CD4-positive, alpha-beta T cell (primary cell): ENCODE results near the gene EDEM2. TPM values are rescaled to one million over a fixed set of nuclear protein-coding genes. Genes with fewer than 3 reads are reported as not detected.
"Not testable (repeated sequence)": the region's sequence is repeated elsewhere in the genome, so short reads cannot be mapped to it uniquely, and the experiment has no call there.

Experiments used
- ATAC-seq: fragments of 200-7000 bp; cut with Tn5 transposase; one replicate; pipeline ENCODE4 v1.10.0; 2022; ENCODE audit warnings: mild to moderate bottlenecking; ENCODE audit not compliant: poor library complexity
- CTCF ChIA-PET: fragments of 350-600 bp; sonication (Branson Sonifier 250); formaldehyde crosslinking; loops from one replicate; lab custom pipeline; 2021; ENCODE audit warnings: antibody characterized with exemption, inconsistent platforms; lab: Charles Lee
- POLR2A ChIA-PET: fragments of 350-600 bp; sonication (Branson Sonifier 250); formaldehyde crosslinking; loops from one replicate; lab custom pipeline; 2021; ENCODE audit warnings: antibody characterized with exemption, inconsistent platforms; lab: Charles Lee
- DNase-seq, 14 experiments: peaks; one replicate each; pipeline ENCODE4 v3.0.0-alpha.2; 2013 to 2020; ENCODE audit warnings: mixed read lengths in 2 of 14
- H3K27ac ChIP-seq, 2 donors: one replicate each; pipeline versions ENCODE4 v1.5.1 to v1.7.0; 2013; ENCODE audit warnings: low read length in 2 of 2, low read depth in 1 of 2, mild to moderate bottlenecking in 1 of 2
- H3K27me3 ChIP-seq, 2 experiments: 1 replicate in 1 of 2; 2 replicates in 1 of 2; pipeline versions ENCODE4 v1.6.1 to v1.7.0; 2013; ENCODE audit warnings: low read length in 2 of 2, control low read depth in 1 of 2, mild to moderate bottlenecking in 1 of 2, moderate library complexity in 1 of 2; ENCODE audit not compliant: insufficient read depth in 2 of 2, control insufficient read depth in 1 of 2
- H3K36me3 ChIP-seq: one replicate; pipeline ENCODE4 v1.6.1; 2013; ENCODE audit warnings: low read length, control low read depth; ENCODE audit not compliant: insufficient read depth
- H3K4me1 ChIP-seq: one replicate; pipeline ENCODE4 v1.6.1; 2013; ENCODE audit warnings: low read length, control low read depth; ENCODE audit not compliant: insufficient read depth
- H3K4me3 ChIP-seq: one replicate; pipeline ENCODE4 v1.5.1; 2013; ENCODE audit warnings: mild to moderate bottlenecking, low read length, moderate library complexity
- H3K9me3 ChIP-seq, 2 experiments: 1 replicate in 1 of 2; 2 replicates in 1 of 2; pipeline versions ENCODE4 v1.6.1 to v1.7.0; 2013; ENCODE audit warnings: low read length in 2 of 2, mild to moderate bottlenecking in 2 of 2, control low read depth in 1 of 2, moderate library complexity in 1 of 2; ENCODE audit not compliant: control insufficient read depth in 1 of 2, insufficient read depth in 1 of 2
- H3K27ac Mint-ChIP-seq: one replicate; pipeline ENCODE4 v1.8.0; 2020; ENCODE audit warnings: mixed read lengths
- H3K27me3 Mint-ChIP-seq: one replicate; pipeline ENCODE4 v1.8.0; 2021; ENCODE audit warnings: mixed read lengths
- H3K36me3 Mint-ChIP-seq: one replicate; pipeline ENCODE4 v1.8.0; 2021; ENCODE audit warnings: low read depth, mixed read lengths
- H3K4me1 Mint-ChIP-seq: one replicate; pipeline ENCODE4 v1.8.0; 2021; ENCODE audit warnings: low read depth, mixed read lengths
- H3K4me3 Mint-ChIP-seq: one replicate; pipeline ENCODE4 v1.8.0; 2020; ENCODE audit warnings: mild to moderate bottlenecking, mixed read lengths
- H3K9me3 Mint-ChIP-seq: one replicate; pipeline ENCODE4 v1.8.0; 2020; ENCODE audit warnings: mixed read lengths
- CTCF ChIP-seq: fragments of 200-600 bp; IDR thresholded peaks from one replicate; pipeline ENCODE4 v1.8.0; 2022; ENCODE audit warnings: antibody characterized with exemption, mild to moderate bottlenecking
- intact Hi-C, 2 experiments: fragments of 100-400 bp; cut with DNase I in 1 of 2; cut with micrococcal nuclease in 1 of 2; formaldehyde crosslinking; loops; one replicate each; pipeline versions ENCODE4 v1.15.1 to v1.9.0; 2023 to 2025; cut with DNase I, micrococcal nuclease
- total RNA-seq, 174 experiments: library from RNA in 2 of 174; stranded (reverse) in 2 of 174; gene quantifications; one replicate each; pipeline ENCODE4 v1.2.3 and lab custom pipeline; 2021 to 2026

EDEM2 gene
- total RNA-seq, 2 experiments from 2014 or later = 12.2 to 12.6 TPM

DNA sequence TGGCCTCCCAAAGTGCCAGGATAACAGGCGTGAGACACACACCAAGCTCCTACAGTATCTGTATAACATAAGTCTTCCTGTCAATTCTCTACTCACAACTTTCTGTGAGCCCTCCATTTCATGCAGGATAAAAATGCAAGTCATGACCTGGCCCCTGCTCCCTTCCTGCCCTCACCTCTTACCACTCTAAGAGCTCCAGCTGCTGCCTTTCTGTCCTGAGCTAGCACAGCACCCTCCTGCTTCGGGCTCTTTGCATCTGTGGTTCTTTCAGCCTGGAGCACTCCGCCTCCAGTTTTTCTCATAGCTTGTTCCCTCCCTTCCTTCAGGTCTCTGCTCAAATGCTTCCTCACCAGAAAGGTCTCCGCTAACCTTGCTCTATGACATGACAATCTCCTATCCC lies 30.9 kb downstream of the EDEM2 start:
- H3K36me3 ChIP-seq = peaks cover 58% of the 10 kb centered on the region
- POLR2A ChIA-PET = interaction anchor here (0.6 to 1.9 kb wide), 2 partner anchors 20 to 541 kb away, joined by 3 to 5 read pairs; no protein-coding TSS in a partner anchor
- TF ChIP-seq CTCF = no peak

GRCh38 chr20:35115606-35116005 lies 31.5 kb downstream of the EDEM2 start:
- no peak overlapping the region for H3K27ac Mint-ChIP-seq
- CTCF ChIA-PET = interaction anchor here (0.6 to 1.0 kb wide), 3 partner anchors 30 to 938 kb away, joined by 3 to 4 read pairs (median 3); no protein-coding TSS in a partner anchor

More for the DNA sequence above, 30.9 kb downstream of the EDEM2 start:
- no peaks in the 10 kb centered on the region for H3K4me1 ChIP-seq
- H3K9me3 ChIP-seq = no peaks in the 10 kb centered on the region
- Mint-ChIP-seq H3K9me3 (no peaks in the 10 kb centered on the region), H3K27ac (no peak overlapping the region), H3K4me3 (no peak overlapping the region), H3K36me3 (peaks cover 87% of the 10 kb centered on the region), H3K4me1 (no peaks in the 10 kb centered on the region), H3K27me3 (no peaks in the 10 kb centered on the region)
- H3K4me3 ChIP-seq = no peak overlapping the region
- CTCF ChIA-PET = interaction anchor here (1.0 kb wide), 1 partner anchor 29 kb away, joined by 3 read pairs; no protein-coding TSS in a partner anchor
- intact Hi-C loops = no loop called here
- H3K27ac ChIP-seq = peak overlapping the region in 1 of 2 donors; percentile 13
- DNase-seq (no peak), ATAC-seq (no peak)
- no peaks in the 10 kb centered on the region for H3K27me3 ChIP-seq

GRCh38 chr20:35112276-35112675 lies 34.9 kb downstream of the EDEM2 start:
- ATAC-seq, H3K27me3 Mint-ChIP-seq, POLR2A ChIA-PET, H3K9me3 Mint-ChIP-seq, H3K27ac Mint-ChIP-seq, H3K27ac ChIP-seq, DNase-seq, H3K4me3 ChIP-seq, H3K9me3 ChIP-seq, H3K4me3 Mint-ChIP-seq, H3K4me1 ChIP-seq, intact Hi-C loops, H3K27me3 ChIP-seq, H3K4me1 Mint-ChIP-seq: not testable (repeated sequence)
- CTCF ChIA-PET = interaction anchor here (0.9 kb wide), 1 partner anchor 16 kb away, joined by 4 read pairs; no protein-coding TSS in a partner anchor
- H3K36me3 Mint-ChIP-seq = peaks cover 61% of the 10 kb centered on the region
- H3K36me3 ChIP-seq = peaks cover 27% of the 10 kb centered on the region

More at GRCh38 chr20:35115606-35116005, 31.5 kb downstream of the EDEM2 start:
- DNase-seq = no peak
- Histone ChIP-seq H3K4me1 (no peaks in the 10 kb centered on the region), H3K27me3 (no peaks in the 10 kb centered on the region), H3K4me3 (no peak overlapping the region), H3K27ac (peak overlapping the region in 1 of 2 donors; percentile 13), H3K9me3 (no peaks in the 10 kb centered on the region), H3K36me3 (peaks cover 58% of the 10 kb centered on the region)
- no peaks in the 10 kb centered on the region for H3K27me3 Mint-ChIP-seq
- no peaks in the 10 kb centered on the region for H3K9me3 Mint-ChIP-seq
- no peak for ATAC-seq
- H3K4me1 Mint-ChIP-seq = no peaks in the 10 kb centered on the region
- H3K36me3 Mint-ChIP-seq = peaks cover 84% of the 10 kb centered on the region
- H3K4me3 Mint-ChIP-seq = no peak overlapping the region
- POLR2A ChIA-PET = interaction anchor here (1.9 kb wide), 1 partner anchor 19 kb away, joined by 5 read pairs; no protein-coding TSS in a partner anchor
- intact Hi-C loops = no loop called here
- no peak for TF ChIP-seq CTCF
